ENCODE measurements around the gene OSTN.
A peak's percentile ranks its signal among the peaks of the same experiment; 100 is the strongest.

OSTN gene

GRCh38 chr3:191275751-191276150, 76.7 kb downstream of the OSTN start:
- Histone ChIP-seq H3K18ac (ENCODE audit: low read depth in 1 of 2, low read length in 2 of 2) (no peak overlapping the region), H2AFZ (ENCODE audit: low read depth, low read length) (no peak overlapping the region), H3K9me3 (ENCODE audit: control insufficient read depth, low read length) (peaks cover 2% of the 10 kb centered on the region), H3K4me1 (ENCODE audit: control insufficient read depth, insufficient read depth, low read depth, low read length) (no peaks in the 10 kb centered on the region), H3K14ac (ENCODE audit: low read length in 2 of 2) (no peak overlapping the region), H3K79me1 (replicated peaks; ENCODE audit: low read length, poor library complexity, severe bottlenecking) (no peaks in the 10 kb centered on the region), H3K36me3 (ENCODE audit: control insufficient read depth in 1 of 2, insufficient read depth in 2 of 2, low read depth in 1 of 2, low read length in 2 of 2) (no peaks in the 10 kb centered on the region), H2BK15ac (ENCODE audit: low read depth, poor library complexity, severe bottlenecking) (no peak overlapping the region), H2BK120ac (ENCODE audit: low read depth, low read length) (no peak overlapping the region), H4K91ac (ENCODE audit: low read length) (no peak overlapping the region), H3K23ac (ENCODE audit: low read length in 2 of 2) (no peak overlapping the region), H3K27ac (ENCODE audit: low read length, poor library complexity, severe bottlenecking) (no peak overlapping the region), H2BK12ac (ENCODE audit: low read length in 2 of 2) (no peak overlapping the region), H4K8ac (ENCODE audit: low read length) (no peak overlapping the region), H3K27me3 (ENCODE audit: control insufficient read depth in 1 of 2, insufficient read depth in 1 of 2, low read length in 2 of 2) (no peaks in the 10 kb centered on the region), H3K9ac (ENCODE audit: low read length) (no peak overlapping the region), H2BK5ac (ENCODE audit: low read depth, low read length, poor library complexity, severe bottlenecking) (no peak overlapping the region), H3K4me2 (ENCODE audit: low read length, poor library complexity, severe bottlenecking) (no peak overlapping the region), H3K4ac (ENCODE audit: low read depth in 1 of 2, low read length in 2 of 2) (no peak overlapping the region), H2AK5ac (ENCODE audit: low read length, severe bottlenecking) (no peak overlapping the region), H3K4me3 (ENCODE audit: insufficient read depth in 1 of 2, low read depth in 1 of 2, low read length in 2 of 2) (no peak overlapping the region)
- no peak for DNase-seq

DNA sequence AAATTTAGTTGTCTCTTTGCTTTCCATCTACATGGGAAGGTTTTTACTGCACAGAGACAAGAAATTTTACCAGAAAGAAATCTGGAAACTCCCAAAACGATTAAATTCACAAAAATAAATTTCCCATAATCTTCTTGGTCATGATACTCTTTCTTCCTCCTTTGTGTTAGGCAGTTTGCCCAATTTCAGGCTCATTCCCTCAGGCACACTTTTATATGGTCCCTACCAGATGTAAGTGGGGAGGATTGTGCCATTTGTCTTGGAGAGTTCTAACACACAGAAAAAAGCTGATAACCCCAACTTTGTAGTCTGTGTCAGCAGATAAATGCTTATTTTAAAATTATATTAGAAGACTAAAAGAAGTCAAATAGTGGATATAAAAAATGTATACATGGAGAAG, 81.1 kb downstream of the OSTN start:
- no peak overlapping the region for H3K4me2 ChIP-seq (ENCODE audit: low read length, poor library complexity, severe bottlenecking)
- H2BK12ac ChIP-seq (ENCODE audit: low read length in 2 of 2): no peak overlapping the region
- H2BK120ac ChIP-seq (ENCODE audit: low read depth, low read length): no peak overlapping the region
- WGBS: 75% methylated on average over 1 of the region's 1 CpG
- H2BK15ac ChIP-seq (ENCODE audit: low read depth, poor library complexity, severe bottlenecking): no peak overlapping the region
- no peak overlapping the region for H3K18ac ChIP-seq (ENCODE audit: low read depth in 1 of 2, low read length in 2 of 2)
- H3K14ac ChIP-seq (ENCODE audit: low read length in 2 of 2): no peak overlapping the region
- no peaks in the 10 kb centered on the region for H3K27me3 ChIP-seq (ENCODE audit: control insufficient read depth in 1 of 2, insufficient read depth in 1 of 2, low read length in 2 of 2)
- DNase-seq: no peak
- no peak overlapping the region for H2AFZ ChIP-seq (ENCODE audit: low read depth, low read length)
- H3K36me3 ChIP-seq (ENCODE audit: control insufficient read depth in 1 of 2, insufficient read depth in 2 of 2, low read depth in 1 of 2, low read length in 2 of 2): no peaks in the 10 kb centered on the region
- H3K9ac ChIP-seq (ENCODE audit: low read length): no peak overlapping the region
- no peak overlapping the region for H3K4ac ChIP-seq (ENCODE audit: low read depth in 1 of 2, low read length in 2 of 2)
- no peaks in the 10 kb centered on the region for H3K9me3 ChIP-seq (ENCODE audit: control insufficient read depth, low read length)
- H3K27ac ChIP-seq (ENCODE audit: low read length, poor library complexity, severe bottlenecking): no peak overlapping the region
- no peak overlapping the region for H2BK5ac ChIP-seq (ENCODE audit: low read depth, low read length, poor library complexity, severe bottlenecking)
- no peaks in the 10 kb centered on the region for H3K79me1 ChIP-seq (replicated peaks; ENCODE audit: low read length, poor library complexity, severe bottlenecking)
- H3K4me3 ChIP-seq (ENCODE audit: insufficient read depth in 1 of 2, low read depth in 1 of 2, low read length in 2 of 2): no peak overlapping the region
- no peak overlapping the region for H4K91ac ChIP-seq (ENCODE audit: low read length)
- no peak overlapping the region for H2AK5ac ChIP-seq (ENCODE audit: low read length, severe bottlenecking)
- no peak overlapping the region for H4K8ac ChIP-seq (ENCODE audit: low read length)
- H3K4me1 ChIP-seq (ENCODE audit: control insufficient read depth, insufficient read depth, low read depth, low read length): no peaks in the 10 kb centered on the region
- no peak overlapping the region for H3K23ac ChIP-seq (ENCODE audit: low read length in 2 of 2)

- H4K8ac ChIP-seq (ENCODE audit: low read length): no peak overlapping the region
- no peak overlapping the region for H3K4me2 ChIP-seq (ENCODE audit: low read length, poor library complexity, severe bottlenecking)
- DNase-seq: no peak
- no peak overlapping the region for H2AK5ac ChIP-seq (ENCODE audit: low read length, severe bottlenecking)
- H3K4me3 ChIP-seq (ENCODE audit: insufficient read depth in 1 of 2, low read depth in 1 of 2, low read length in 2 of 2): no peak overlapping the region
- no peak overlapping the region for H4K91ac ChIP-seq (ENCODE audit: low read length)
- H2AFZ ChIP-seq (ENCODE audit: low read depth, low read length): no peak overlapping the region
- H3K18ac ChIP-seq (ENCODE audit: low read depth in 1 of 2, low read length in 2 of 2): no peak overlapping the region
- no peaks in the 10 kb centered on the region for H3K9me3 ChIP-seq (ENCODE audit: control insufficient read depth, low read length)
- H3K14ac ChIP-seq (ENCODE audit: low read length in 2 of 2): no peak overlapping the region
- no peak overlapping the region for H3K9ac ChIP-seq (ENCODE audit: low read length)
- H3K27me3 ChIP-seq (ENCODE audit: control insufficient read depth in 1 of 2, insufficient read depth in 1 of 2, low read length in 2 of 2): no peaks in the 10 kb centered on the region
- H3K23ac ChIP-seq (ENCODE audit: low read length in 2 of 2): no peak overlapping the region
- no peaks in the 10 kb centered on the region for H3K79me1 ChIP-seq (replicated peaks; ENCODE audit: low read length, poor library complexity, severe bottlenecking)
- H2BK120ac ChIP-seq (ENCODE audit: low read depth, low read length): no peak overlapping the region
- no peak overlapping the region for H2BK15ac ChIP-seq (ENCODE audit: low read depth, poor library complexity, severe bottlenecking)
- no peaks in the 10 kb centered on the region for H3K36me3 ChIP-seq (ENCODE audit: control insufficient read depth in 1 of 2, insufficient read depth in 2 of 2, low read depth in 1 of 2, low read length in 2 of 2)
- H3K4ac ChIP-seq (ENCODE audit: low read depth in 1 of 2, low read length in 2 of 2): no peak overlapping the region
- no peaks in the 10 kb centered on the region for H3K4me1 ChIP-seq (ENCODE audit: control insufficient read depth, insufficient read depth, low read depth, low read length)
- no peak overlapping the region for H3K27ac ChIP-seq (ENCODE audit: low read length, poor library complexity, severe bottlenecking)
- no peak overlapping the region for H2BK5ac ChIP-seq (ENCODE audit: low read depth, low read length, poor library complexity, severe bottlenecking)
- H2BK12ac ChIP-seq (ENCODE audit: low read length in 2 of 2): no peak overlapping the region
These were observed 81.8 kb downstream of the OSTN start for GRCh38 chr3:191280882-191281281.

GRCh38 chr3:191282251-191283185, 83.5 kb downstream of the OSTN start:
- Histone ChIP-seq H3K4ac (ENCODE audit: low read depth in 1 of 2, low read length in 2 of 2) (no peak overlapping the region), H4K8ac (ENCODE audit: low read length) (no peak overlapping the region), H2BK15ac (ENCODE audit: low read depth, poor library complexity, severe bottlenecking) (no peak overlapping the region), H3K27me3 (ENCODE audit: control insufficient read depth in 1 of 2, insufficient read depth in 1 of 2, low read length in 2 of 2) (no peaks in the 10 kb centered on the region), H2AK5ac (ENCODE audit: low read length, severe bottlenecking) (no peak overlapping the region), H3K27ac (ENCODE audit: low read length, poor library complexity, severe bottlenecking) (no peak overlapping the region), H3K23ac (ENCODE audit: low read length in 2 of 2) (no peak overlapping the region), H3K4me3 (ENCODE audit: insufficient read depth in 1 of 2, low read depth in 1 of 2, low read length in 2 of 2) (peak overlapping the region in 1 of 2 experiments; percentile 13), H3K36me3 (ENCODE audit: control insufficient read depth in 1 of 2, insufficient read depth in 2 of 2, low read depth in 1 of 2, low read length in 2 of 2) (no peaks in the 10 kb centered on the region), H3K4me2 (ENCODE audit: low read length, poor library complexity, severe bottlenecking) (no peak overlapping the region), H3K18ac (ENCODE audit: low read depth in 1 of 2, low read length in 2 of 2) (no peak overlapping the region), H3K4me1 (ENCODE audit: control insufficient read depth, insufficient read depth, low read depth, low read length) (no peaks in the 10 kb centered on the region), H2BK12ac (ENCODE audit: low read length in 2 of 2) (no peak overlapping the region), H3K9me3 (ENCODE audit: control insufficient read depth, low read length) (no peaks in the 10 kb centered on the region), H3K79me1 (replicated peaks; ENCODE audit: low read length, poor library complexity, severe bottlenecking) (no peaks in the 10 kb centered on the region), H3K14ac (ENCODE audit: low read length in 2 of 2) (no peak overlapping the region), H2AFZ (ENCODE audit: low read depth, low read length) (no peak overlapping the region), H2BK120ac (ENCODE audit: low read depth, low read length) (no peak overlapping the region), H4K91ac (ENCODE audit: low read length) (no peak overlapping the region), H2BK5ac (ENCODE audit: low read depth, low read length, poor library complexity, severe bottlenecking) (no peak overlapping the region), H3K9ac (ENCODE audit: low read length) (peak overlapping the region; percentile 57)
- WGBS: 100% methylated on average over 2 of the region's 4 CpGs
- no peak for DNase-seq
